Endothelial cell (in vitro differentiated cells): Measurements from ENCODE around the gene WNT5B. TPM values are rescaled to one million over a fixed set of nuclear protein-coding genes. Genes with fewer than 3 reads are reported as not detected.

Experiments used
- DNase-seq: peaks from one replicate; pipeline ENCODE4 v3.0.0; 2021; ENCODE audit warnings: low spot score
- H3K27ac Mint-ChIP-seq: one replicate; pipeline ENCODE4 v1.8.0; 2021; ENCODE audit warnings: mixed read lengths, inconsistent platforms; ENCODE audit not compliant: unreplicated experiment
- H3K27me3 Mint-ChIP-seq: one replicate; pipeline ENCODE4 v1.8.0; 2021; ENCODE audit warnings: mild to moderate bottlenecking, moderate library complexity, mixed read lengths, inconsistent platforms; ENCODE audit not compliant: unreplicated experiment
- H3K36me3 Mint-ChIP-seq: one replicate; pipeline ENCODE4 v1.8.0; 2021; ENCODE audit warnings: mild to moderate bottlenecking, low read depth, mixed read lengths, inconsistent platforms; ENCODE audit not compliant: unreplicated experiment
- H3K4me1 Mint-ChIP-seq: one replicate; pipeline ENCODE4 v1.8.0; 2021; ENCODE audit warnings: mild to moderate bottlenecking, mixed read lengths, inconsistent platforms; ENCODE audit not compliant: unreplicated experiment
- H3K4me3 Mint-ChIP-seq: one replicate; pipeline ENCODE4 v1.8.0; 2021; ENCODE audit warnings: mild to moderate bottlenecking, mixed read lengths, inconsistent platforms; ENCODE audit not compliant: unreplicated experiment
- H3K9me3 Mint-ChIP-seq: one replicate; pipeline ENCODE4 v1.8.0; 2021; ENCODE audit warnings: mixed read lengths, inconsistent platforms; ENCODE audit not compliant: unreplicated experiment
- CTCF ChIP-seq: fragments of 200-600 bp; sonication (generic); IDR thresholded peaks from one replicate; pipeline ENCODE4 v1.5.0; 2021; ENCODE audit warnings: antibody characterized with exemption; ENCODE audit not compliant: unreplicated experiment
- total RNA-seq: library from RNA; stranded (reverse); fragmentation: NEBNext Ultra II Directional; extraction: Animal tissue kit (Norgen Biotek cat#: 25700); gene quantifications from one replicate; pipeline ENCODE4 v1.2.1, GENCODE V29; 2021; ENCODE audit not compliant: unreplicated experiment

WNT5B gene
- total RNA-seq, 1 donor from 2014 or later, result 7.5 TPM

- H3K36me3 Mint-ChIP-seq, result no peaks in the 10 kb centered on the region
- no peak overlapping the region for H3K27ac Mint-ChIP-seq
- H3K9me3 Mint-ChIP-seq, result no peaks in the 10 kb centered on the region
- H3K27me3 Mint-ChIP-seq, result peaks cover 3% of the 10 kb centered on the region
- peak; percentile 50 for TF ChIP-seq CTCF
- peak overlapping the region; percentile 90 for H3K4me3 Mint-ChIP-seq
- H3K4me1 Mint-ChIP-seq, result peaks cover 12% of the 10 kb centered on the region
- DNase-seq, result peak; percentile 74
Observed at GRCh38 chr12:1605129-1606020, 23.7 kb upstream of the WNT5B start.

GRCh38 chr12:1606021-1606622 lies 22.9 kb upstream of the WNT5B start:
- H3K27ac Mint-ChIP-seq, result no peak overlapping the region
- no peak for DNase-seq
- H3K27me3 Mint-ChIP-seq, result peaks cover 3% of the 10 kb centered on the region

GRCh38 chr12:1607940-1608712 lies 20.9 kb upstream of the WNT5B start:
- H3K9me3 Mint-ChIP-seq, result no peaks in the 10 kb centered on the region
- no peak for DNase-seq

More at GRCh38 chr12:1606021-1606622, 22.9 kb upstream of the WNT5B start:
- Mint-ChIP-seq H3K4me1 (peaks cover 12% of the 10 kb centered on the region), H3K9me3 (no peaks in the 10 kb centered on the region), H3K36me3 (no peaks in the 10 kb centered on the region), H3K4me3 (peak overlapping the region; percentile 90)
- TF ChIP-seq CTCF, result no peak

GRCh38 chr12:1608713-1609119 lies 20.3 kb upstream of the WNT5B start:
- H3K27me3 Mint-ChIP-seq, result peaks cover 3% of the 10 kb centered on the region
- no peak for DNase-seq
- H3K27ac Mint-ChIP-seq, result no peak overlapping the region
- H3K4me1 Mint-ChIP-seq, result peaks cover 8% of the 10 kb centered on the region
- H3K36me3 Mint-ChIP-seq, result no peaks in the 10 kb centered on the region
- no peak for TF ChIP-seq CTCF
- no peak overlapping the region for H3K4me3 Mint-ChIP-seq
- H3K9me3 Mint-ChIP-seq, result no peaks in the 10 kb centered on the region

More at GRCh38 chr12:1607940-1608712, 20.9 kb upstream of the WNT5B start:
- H3K27ac Mint-ChIP-seq, result no peak overlapping the region
- H3K4me1 Mint-ChIP-seq, result peaks cover 8% of the 10 kb centered on the region
- no peak for TF ChIP-seq CTCF
- H3K4me3 Mint-ChIP-seq, result no peak overlapping the region
- peaks cover 3% of the 10 kb centered on the region for H3K27me3 Mint-ChIP-seq
- no peaks in the 10 kb centered on the region for H3K36me3 Mint-ChIP-seq
